Measurements from ENCODE around the gene SVEP1.

- no peak for TF ChIP-seq CTCF (IDR thresholded peaks at IDR 0.05)
- no peak for TF ChIP-seq POLR2A (IDR thresholded peaks at IDR 0.05)
Measured at GRCh38 chr9:110334183-110334582, 245.4 kb downstream of the SVEP1 start.

Measured in Peyer's patch (tissue), 4 donors.